GM15510 (cell line): ENCODE results near the gene TMC2.

ENCODE experiments used
- POLR2A ChIP-seq: IDR thresholded peaks from 3 replicates; pipeline ENCODE4 v1.6.1; 2011; ENCODE audit warnings: borderline replicate concordance; ENCODE audit not compliant: insufficient read length; ENCODE audit errors: extremely low read depth

Gene TMC2

DNA sequence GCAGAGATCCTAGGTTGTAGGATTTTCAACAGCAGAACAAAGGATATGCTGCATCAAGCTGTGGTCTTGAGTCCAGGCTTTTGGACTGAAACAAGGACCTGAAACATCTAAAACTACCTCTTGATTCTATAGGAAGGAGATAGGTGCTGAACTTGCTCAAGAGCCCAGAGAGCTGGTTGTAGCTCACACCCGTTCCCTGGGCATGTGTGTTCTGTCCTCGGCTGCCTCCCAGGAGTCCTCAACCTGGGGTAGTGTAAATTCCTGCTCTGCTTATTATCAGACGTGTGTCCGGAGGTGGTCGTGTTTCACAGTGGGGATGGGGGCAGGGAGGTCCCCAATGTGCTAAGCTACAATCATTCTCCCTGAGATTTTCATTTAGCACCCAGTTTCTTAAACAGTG lies 120.9 kb downstream of the TMC2 start:
- no peak for TF ChIP-seq POLR2A

DNA sequence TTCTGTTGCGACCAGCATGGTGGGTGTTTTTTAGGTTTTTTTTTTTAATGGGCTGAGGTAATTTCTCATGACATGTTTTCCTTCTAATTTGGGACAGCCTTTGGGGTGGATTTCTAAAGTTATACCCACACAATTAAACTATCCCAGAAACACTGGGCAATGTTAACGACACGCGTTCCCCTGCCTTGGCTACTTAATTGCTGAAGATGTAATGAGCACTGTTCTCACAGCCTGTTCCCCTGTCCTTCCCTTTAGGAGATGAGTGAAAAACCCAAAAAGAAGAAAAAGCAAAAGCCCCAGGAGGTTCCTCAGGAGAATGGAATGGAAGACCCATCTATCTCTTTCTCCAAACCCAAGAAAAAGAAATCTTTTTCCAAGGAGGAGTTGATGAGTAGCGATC lies 121.3 kb downstream of the TMC2 start:
- no peak for TF ChIP-seq POLR2A

DNA sequence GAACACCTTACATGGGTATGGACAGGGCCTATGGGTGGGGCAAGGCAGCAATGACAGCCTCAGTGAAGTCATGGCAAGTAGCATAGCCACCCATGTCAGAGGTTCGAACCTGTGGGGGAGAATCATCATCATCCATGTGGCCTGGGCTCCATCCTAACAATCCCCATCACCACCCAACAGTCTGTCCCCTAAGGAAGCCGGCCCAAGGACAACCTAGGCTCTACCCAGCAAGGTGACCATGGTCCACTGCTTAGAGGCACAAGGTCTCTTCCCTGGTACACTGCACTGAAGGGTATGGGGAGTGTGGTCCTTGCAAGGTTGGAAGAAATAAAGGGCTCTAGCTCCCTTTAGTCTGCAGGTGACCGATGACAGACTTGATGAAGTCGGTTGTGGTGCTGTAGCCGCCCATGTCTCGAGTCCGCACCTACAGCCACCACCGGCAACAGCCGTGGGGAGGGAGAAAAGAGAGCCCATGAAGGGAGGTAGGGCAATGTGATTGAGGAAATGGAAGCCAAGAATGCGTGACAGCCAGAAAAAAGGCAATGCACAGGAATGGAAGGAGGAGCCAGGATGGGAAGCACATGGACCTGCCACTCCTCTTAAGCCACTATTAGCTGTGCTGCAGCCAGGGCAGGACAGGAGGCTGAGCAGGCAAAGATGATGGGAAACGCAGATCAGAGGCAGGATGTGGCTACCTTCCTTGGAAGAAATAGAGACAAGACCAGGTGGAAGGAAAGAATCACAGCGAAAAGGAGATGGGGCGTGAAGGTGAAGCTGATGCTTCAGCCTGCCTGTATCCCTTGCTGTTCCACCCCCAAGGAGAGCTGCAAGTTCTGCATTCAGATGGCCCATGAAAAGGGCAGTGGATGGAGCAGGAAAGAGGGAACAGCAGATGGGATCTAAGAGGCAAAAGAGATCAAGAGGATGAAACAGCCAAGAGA lies 122.3 kb downstream of the TMC2 start:
- TF ChIP-seq POLR2A: no peak

DNA sequence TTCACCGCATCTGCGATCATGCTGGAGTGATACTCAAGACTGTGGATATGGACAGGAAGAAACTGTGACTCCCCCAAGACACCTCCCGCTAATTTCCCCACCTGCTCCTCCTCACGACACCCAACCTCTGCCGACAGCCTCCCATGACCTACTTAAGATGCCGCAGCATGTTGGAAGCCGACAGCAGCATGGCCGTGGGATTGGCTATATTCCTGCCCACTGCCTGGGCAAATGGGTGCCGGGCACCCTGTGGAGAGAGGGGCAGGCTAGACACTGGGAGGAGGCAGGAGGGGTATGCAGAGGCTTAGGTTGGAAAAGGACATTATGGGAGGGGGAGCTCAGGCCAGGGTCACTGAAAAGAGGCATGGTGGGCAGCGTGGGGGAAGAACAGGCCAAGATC lies 123.2 kb downstream of the TMC2 start:
- TF ChIP-seq POLR2A: no peak

- no peak for TF ChIP-seq POLR2A
These were observed 127.1 kb downstream of the TMC2 start for GRCh38 chr20:2663364-2663886.

- peak; percentile 84 for TF ChIP-seq POLR2A
These were observed 127.7 kb downstream of the TMC2 start, which contains the start of gene IDH3B for GRCh38 chr20:2663887-2664719. IDH3B (minus strand) TSS chr20:2664216; CDS start chr20:2664188, 28 bp downstream.

GRCh38 chr20:2671977-2672376 lies 135.6 kb downstream of the TMC2 start:
- no peak for TF ChIP-seq POLR2A

- no peak for TF ChIP-seq POLR2A
These were observed 136.1 kb downstream of the TMC2 start for GRCh38 chr20:2672446-2672845.

GRCh38 chr20:2673453-2673852 lies 137.1 kb downstream of the TMC2 start:
- no peak for TF ChIP-seq POLR2A

DNA sequence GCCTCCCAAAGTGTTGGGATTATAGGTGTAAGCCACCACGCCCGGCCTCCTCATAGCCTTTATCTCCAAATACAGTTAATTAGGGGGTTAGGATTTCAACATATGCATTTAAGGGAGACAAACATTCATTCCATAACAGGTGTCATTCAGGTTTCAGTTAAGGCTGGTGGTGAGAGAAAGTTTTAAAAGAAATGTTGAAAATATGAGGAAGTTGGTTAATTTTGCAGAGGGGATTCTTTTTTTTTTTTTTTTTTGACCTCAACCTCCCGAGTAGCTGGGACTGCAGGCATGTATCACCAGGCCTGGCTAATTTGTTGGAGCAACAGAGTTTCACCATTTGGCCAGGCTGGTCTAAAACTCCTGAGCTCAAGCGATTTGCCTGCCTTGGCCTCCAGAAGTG lies 143.7 kb downstream of the TMC2 start:
- no peak for TF ChIP-seq POLR2A

- TF ChIP-seq POLR2A: no peak
These were observed 151.1 kb downstream of the TMC2 start for GRCh38 chr20:2687514-2687913.

GRCh38 chr20:2688041-2688591 lies 151.7 kb downstream of the TMC2 start:
- TF ChIP-seq POLR2A: no peak

GRCh38 chr20:2690213-2690612 lies 153.8 kb downstream of the TMC2 start:
- no peak for TF ChIP-seq POLR2A

DNA sequence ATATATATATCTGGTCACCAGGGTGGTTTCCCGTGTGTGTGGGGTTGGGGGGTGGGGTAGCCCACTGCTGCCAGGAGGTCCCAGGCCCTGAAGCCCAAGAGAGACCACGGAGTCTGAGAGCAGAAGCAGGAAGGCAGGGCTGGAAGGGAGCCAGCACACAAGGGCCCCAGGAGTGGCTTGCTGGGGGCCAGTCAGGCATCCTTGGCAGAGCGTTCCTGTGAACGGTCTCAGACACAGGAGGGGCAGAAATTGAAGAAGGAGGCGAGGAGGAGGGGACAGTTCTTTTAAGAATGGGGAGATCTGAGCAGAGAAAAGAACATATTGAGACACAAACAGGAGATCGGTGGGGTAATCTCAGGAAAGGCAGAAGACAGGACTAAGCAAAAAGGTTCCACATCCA lies 154.3 kb downstream of the TMC2 start:
- no peak for TF ChIP-seq POLR2A

DNA sequence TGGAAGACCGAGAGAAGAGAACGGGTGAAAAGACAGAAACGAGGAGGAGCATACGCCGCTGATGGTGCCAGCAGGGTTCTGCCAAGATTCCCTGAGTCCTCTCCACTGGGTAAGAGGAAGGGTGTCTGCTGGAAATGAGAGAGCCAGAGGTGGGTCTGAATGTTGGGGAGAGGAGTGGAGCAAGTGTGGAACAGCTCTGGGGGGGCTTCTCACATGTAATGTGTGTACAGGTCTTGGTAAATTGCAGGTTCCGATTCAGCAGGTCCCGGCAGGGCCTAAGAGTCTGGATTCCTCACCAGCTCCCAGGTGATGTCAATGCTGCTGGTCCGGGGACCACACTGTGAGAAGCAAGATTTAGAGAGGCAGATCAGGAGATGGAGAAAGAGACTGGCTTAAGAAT lies 154.8 kb downstream of the TMC2 start:
- TF ChIP-seq POLR2A: no peak
